HG03060 (cell line): ENCODE data around the gene PHLDA2.

Source experiments
- ATAC-seq: cut with Tn5 transposase; IDR thresholded peaks from one replicate; pipeline ENCODE4 v1.9.1; 2021; ENCODE audit warnings: low read depth, moderate number of reproducible peaks; ENCODE audit not compliant: unreplicated experiment

PHLDA2 gene

DNA sequence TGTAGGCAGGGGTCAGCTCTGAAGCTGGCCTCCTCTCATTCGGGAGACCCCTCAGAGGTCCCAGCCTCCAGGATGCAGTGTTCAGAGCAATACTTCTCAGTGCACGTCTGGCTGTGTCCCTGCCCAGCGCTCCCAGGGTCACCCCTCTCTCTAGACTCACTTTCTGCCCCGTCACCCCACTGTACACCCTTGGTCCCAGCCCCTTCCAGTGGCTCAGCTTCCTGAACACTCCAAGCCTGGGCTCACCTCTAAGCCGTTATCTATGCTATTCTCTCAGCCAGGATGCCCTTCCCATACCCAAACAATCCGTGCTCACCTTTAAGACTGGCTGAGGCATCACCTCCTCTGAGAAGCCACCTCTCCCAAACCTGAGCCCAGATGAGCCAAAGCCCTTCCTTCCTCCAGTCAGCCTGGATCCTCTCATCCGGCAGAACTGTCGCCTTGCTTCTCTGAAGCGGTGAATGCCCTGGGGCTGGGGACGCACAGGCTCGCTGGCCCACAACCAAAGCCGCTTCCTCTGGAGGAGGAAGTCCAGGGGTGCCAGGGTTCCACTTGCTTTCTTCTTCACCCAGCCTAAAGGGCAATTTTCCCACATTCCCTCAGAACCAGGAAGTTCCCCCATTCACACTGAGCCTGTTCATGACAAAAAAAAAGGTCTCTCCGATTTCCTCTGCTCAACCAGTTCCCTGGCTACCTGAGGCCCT, 30.0 kb downstream of the PHLDA2 start:
- ATAC-seq, result no peak

DNA sequence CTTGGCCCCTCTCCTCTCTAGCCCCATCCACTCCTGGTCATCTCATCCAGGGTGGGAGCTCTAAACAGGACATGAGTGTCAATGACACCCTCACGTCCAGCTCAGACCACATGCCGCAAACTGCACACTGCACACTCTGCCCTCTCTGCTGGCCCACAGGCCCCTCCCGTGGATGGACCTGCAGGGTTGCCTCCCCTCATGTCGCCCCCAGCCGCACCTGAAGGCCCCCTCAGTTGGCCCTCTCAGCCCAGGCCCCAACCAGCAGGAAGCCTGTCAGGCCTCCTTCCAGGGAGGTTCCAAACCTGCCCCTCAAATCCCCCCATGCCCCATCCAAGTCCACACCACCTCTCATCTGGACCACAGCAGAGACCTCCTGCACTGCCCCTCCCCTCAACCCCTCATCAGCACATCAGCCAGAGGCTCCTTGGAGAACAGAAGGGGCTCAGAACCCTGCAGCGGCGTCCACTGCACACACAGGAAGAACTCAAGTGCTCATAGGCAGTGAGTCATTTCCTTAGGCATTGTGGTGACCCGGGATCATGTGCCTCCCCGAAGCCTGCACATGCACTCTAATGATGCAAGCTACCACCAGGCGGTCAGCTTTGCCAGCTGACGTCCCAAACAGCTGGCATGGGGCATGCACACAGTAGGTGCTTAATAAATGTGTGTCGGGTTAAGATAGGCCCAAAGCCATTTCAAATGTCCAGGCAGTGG, 30.7 kb downstream of the PHLDA2 start:
- no peak for ATAC-seq

DNA sequence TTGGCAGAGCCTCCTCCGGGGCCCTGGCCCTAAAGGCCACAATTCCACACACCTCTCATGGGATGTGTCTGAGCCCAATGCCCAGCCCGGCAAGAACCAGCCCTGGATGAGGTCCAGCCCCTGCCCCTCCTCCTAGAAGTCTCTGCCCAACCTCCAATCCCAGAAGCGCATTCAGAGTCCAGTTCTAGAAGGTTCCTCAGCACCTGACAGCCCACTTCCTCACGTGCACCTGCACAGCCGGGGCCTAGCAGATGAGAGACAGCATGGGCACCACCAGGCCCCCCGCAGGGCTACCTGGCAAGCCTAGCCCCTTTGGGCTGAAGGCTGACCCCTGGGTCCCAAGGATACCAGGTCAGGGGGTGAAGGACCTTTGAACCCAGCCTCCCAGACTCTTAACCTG, 32.2 kb downstream of the PHLDA2 start:
- ATAC-seq, result no peak

DNA sequence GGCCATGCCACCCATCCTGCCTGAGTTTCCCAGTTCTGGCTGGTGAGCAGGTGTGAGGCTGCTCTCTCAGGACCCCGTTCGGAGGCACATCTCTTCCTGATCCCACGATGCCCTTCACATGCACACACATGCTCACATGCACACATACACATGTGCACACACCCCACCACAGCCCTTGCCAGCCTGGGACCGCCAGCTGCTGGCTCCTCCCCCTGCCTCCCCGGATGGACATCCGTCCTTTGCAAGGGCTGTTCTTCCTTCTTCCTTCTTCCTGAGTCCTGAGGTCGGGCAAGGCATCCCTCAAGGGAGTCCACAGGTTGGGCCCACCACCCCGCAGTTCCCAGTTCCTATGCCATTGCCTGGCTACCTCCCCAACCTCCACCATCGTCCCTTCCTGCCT, 33.2 kb downstream of the PHLDA2 start:
- no peak for ATAC-seq

DNA sequence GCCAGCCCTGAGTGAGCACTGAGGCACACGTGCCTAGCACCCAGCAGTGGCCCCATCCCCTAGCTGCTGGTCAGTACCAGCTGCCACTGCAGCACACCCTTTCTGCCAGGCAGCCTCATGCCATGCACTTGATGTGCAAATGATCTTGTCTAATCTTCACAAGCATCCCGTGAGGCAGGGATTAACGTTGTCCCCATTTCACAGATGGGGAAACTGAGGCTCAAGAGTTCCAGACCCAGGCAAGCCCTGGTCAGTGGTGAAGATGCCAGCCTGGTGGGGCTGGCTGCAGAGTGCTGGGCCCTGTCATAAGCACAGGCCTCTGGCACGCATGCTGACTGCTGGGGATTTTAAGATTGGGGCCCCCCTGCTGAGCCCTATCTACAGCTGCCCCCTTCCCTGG, 35.3 kb downstream of the PHLDA2 start:
- ATAC-seq, result no peak

DNA sequence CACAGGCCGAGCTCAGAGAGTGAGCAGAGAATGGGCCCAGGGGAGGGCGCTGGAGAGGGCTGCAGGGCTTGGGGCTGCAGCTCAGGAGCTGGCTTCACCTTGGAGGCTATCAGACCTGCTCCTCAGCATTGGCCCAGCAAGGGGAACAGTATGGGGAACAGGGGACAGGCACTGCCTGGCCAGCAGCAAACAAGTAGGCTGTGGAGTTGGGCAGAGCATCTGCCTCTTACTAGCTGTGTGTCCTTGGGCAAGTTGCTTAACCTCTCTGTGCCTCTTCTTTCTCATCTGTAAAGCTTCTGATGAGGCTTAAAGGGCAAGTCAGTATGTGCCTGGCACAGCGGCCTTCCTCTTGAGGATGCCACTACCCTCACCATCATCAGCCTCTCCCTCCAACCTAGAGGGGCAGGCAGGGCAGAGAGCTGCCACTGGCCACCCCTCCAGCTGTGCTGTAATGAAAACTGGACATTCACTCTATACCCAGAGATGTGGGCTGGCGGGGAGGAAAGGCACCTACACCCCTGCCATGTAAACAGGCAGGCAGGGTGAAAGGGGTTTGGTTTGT, 36.2 kb downstream of the PHLDA2 start:
- no peak for ATAC-seq

DNA sequence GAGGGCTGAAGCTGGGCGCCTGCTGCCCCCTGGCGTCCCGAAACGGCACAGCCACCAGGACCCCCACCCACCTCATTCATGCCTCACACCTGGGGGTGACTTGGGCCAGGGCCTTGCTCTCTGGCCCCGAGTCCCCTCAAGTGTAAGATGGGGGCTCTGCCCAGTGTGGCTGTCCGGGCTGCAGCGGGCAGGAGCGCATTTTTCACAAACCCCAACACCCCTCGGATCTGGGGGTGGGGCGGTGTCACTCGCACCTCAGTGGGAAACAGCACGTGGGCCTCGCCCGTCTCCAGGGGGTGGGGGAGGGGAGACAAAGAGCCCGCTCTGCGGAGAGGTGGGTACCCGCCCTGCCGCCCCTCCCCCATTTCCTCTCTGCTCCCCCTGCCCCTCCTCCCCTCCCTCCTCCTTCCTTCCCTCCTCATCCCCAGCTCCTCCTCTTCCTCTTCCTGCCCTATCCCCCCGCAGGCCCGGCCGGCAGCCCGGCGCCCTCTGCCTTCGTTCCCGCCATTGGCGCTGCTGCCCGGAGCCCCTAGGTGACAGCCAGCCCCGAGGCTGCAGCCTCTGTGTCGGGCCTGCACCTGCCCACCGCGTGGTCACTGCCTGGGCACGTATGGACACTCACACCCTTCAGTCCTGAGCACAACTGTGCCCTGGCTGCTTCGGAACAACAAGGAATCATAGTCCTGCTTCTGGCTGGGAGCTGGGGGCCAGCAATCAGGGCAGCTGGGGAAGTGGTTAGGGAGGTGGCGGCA, 36.8 kb downstream of the PHLDA2 start:
- no peak for ATAC-seq

DNA sequence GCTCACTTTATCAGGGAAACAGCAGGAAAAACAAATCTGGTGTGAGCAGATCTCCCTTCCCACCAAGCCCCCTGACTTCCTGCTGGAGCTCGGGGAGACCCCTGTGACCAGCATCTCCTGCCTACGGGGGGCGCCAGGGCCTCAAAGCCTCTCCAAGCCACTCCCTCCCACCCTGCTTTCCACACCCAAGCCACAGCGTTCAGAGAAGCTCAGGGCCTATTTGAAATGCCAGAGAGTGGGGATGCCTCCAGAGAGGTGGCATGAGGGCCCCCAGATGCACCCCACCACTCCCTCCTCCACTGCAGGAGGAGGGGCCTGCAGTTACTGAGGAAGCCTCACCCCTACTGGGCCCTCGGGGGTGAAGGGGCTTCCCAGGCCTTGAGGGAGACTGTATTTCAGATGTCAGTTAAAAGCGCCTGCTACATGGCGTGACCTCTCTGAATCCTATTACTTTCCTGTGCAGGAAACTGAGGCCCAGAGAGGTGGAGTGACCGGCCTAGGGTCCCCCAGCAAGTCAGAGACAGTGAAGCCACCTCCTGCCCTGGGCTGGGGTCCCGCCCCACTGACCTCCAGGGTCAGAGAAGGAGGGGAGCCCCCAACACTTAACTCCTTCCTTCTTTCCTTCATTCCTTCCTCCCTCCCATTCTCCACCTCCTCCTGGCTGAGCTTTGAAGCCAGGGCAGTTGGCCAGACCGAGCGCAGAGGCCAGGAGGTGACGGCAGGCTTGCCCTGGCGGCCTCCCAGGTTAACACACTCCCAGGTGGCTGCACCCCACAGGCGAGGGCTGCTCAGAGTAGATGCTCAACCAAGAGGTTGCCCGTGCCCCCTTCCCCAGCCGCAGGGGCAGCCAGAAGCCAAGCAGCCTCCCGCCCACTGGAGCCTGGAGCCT, 37.6 kb downstream of the PHLDA2 start:
- ATAC-seq, result no peak

DNA sequence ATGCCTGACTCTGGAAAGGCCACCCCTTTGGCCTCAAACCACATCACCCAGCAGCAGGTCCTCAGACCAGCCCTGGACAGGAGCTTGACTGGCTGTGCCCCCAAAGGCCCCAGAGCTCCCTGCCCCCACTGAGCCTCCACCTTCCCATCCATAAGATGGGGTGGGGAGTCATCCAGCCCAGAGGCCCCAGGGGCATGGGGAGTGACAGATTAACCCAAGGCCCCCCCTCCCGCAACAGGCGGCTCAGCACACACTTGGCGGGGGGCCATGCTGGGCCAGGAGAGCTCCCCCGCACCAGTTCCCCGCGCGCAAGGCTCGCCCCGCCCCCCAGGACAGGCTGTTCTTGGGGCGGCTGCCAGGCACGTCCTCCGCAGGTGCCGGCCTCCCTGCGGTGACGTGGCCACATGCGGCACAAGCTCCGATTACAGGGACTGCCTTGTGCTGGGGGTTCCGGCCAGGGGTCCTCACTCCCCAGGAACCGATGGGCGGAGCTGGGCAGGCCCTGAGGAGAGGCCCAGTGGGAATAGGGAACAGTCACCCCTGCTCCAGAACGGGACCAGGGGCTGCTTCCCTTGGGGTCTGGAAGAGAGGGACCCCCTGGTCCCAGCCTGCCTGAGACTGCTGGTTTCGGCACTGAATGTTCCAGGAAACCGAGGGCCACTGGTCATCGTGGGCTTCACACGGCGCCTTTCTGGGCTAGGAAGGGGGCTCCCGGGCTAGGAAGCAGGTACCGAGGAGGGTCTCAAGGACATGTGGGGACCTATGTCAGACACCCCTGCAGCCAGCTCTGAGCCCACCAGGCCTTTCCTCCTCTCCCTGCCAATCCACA, 38.5 kb downstream of the PHLDA2 start:
- no peak for ATAC-seq

DNA sequence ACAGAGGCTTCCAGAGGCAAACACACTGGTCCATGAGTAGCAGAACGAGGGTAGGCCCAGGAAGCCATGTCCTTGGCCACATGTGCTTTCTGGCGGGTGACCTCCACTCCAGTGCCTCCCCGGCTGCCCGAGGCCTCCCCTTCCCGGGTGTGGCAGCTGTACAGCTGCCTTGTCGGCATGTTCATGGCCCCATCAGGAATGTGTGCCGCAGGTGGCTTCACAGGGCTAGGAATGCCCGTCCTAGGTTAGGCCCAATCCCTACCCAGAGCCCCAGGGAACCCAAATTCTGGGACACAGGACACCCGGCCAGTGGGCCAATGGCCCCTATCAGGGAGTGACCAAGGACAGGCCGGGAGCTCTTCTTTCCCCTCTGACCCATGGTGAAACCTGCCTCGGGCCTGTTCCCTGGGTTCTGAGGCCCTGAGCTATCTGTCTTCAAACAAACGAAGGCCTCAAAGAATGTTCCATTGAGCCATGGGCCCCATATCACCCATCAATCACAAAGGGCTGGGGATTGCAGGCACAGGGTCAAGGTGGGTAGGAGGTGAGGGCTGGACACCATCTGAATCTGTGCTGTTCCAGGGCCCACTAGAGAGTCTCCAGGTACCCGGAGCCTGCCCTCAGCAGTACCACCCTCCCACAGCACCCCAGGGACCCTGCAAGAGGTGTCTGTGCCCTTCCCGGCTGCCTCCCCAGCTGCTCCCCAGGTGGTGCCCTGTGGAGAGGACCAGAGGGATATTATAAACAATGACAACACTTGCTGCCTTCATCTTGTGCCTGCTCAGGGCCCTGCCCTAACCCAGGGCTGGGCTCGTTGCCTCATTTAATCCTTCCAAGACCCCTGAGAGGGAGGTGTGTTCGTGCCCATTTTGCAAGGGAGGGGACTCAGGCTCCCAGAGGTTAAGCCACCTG, 39.6 kb downstream of the PHLDA2 start:
- ATAC-seq, result no peak

DNA sequence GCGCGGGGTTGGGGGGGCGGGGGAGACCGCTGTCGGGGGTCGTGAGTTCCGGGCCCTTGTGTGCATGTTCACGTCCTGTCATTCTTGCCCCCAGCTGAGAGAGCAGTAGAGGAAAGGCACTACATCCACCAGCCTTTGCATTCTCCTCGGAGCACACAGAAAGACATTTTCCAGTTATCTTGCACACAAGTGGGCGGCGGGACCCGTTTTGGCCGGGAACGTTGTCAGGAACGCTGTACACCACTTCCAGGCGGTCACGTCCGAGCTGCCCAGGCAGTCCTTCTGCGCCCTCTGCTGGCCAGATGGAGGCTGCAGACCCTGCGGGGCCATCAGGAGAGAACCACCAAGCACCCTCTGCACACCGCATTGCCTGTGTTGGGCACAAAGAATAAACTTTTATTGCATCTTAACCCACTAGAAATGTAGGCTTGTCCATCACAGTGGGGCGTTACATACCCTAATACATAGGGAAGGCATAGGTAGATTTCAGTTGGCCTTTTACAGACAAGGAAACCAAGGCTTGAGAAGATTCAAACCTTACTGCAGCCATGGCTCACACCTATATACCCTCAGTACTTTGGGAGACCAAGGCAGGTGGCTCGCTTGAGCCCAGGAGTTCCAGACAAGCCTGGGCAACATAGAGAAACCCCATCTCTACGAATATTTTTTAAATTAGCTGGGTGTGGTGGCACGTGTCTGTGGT, 40.8 kb downstream of the PHLDA2 start:
- ATAC-seq, result no peak

DNA sequence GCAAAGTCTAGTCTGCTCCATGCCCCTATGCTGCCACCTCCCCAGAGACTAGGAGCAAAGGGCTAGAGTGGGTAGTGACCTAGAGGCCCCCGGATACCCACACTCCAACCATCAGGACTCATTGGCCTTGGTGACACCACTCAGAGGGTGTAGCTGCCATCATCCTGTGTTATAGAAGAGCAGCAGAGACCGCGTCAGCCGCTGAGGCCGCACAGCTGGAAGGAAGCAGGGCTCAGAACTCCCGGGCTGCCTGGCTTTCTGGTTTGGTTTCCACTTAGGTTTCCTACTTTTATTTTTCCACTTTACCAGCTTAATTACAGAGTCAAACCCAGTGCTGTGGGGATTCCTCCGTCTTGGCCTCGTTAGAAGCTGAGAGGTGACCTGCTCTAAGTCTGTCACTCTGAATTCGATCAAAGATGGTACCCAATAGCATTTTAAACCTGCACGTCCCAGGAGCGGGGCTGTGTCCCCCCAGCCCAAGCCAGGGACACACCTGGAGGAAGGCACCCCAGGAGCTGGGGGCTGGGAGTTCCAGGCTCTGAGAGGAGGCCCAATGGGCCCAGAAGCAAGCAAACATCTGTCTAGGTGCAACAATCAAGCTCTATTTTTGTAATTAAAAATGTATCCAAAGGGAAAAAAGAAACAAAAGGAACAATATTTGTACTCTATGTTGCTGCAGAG, 41.6 kb downstream of the PHLDA2 start:
- ATAC-seq, result no peak

DNA sequence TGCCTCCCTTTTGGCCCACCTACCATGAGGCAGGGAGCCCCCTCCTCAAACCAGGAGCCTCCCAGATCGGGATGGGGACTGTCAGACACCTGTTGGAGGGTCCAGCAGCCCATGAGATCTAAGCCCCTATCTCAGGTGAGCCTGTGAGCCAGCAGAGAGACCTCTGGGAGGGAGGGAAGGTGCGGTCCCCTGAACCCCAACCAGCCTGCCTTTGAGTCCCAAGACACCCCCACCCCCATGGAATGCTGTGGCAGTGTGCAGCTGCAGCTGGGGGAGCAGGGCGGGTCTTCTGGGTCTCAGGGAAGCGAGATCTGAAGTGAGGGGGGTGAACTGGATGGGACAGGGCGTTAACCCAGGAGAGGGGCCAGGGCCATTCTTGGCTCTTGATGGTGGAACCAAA, 42.3 kb downstream of the PHLDA2 start:
- no peak for ATAC-seq

DNA sequence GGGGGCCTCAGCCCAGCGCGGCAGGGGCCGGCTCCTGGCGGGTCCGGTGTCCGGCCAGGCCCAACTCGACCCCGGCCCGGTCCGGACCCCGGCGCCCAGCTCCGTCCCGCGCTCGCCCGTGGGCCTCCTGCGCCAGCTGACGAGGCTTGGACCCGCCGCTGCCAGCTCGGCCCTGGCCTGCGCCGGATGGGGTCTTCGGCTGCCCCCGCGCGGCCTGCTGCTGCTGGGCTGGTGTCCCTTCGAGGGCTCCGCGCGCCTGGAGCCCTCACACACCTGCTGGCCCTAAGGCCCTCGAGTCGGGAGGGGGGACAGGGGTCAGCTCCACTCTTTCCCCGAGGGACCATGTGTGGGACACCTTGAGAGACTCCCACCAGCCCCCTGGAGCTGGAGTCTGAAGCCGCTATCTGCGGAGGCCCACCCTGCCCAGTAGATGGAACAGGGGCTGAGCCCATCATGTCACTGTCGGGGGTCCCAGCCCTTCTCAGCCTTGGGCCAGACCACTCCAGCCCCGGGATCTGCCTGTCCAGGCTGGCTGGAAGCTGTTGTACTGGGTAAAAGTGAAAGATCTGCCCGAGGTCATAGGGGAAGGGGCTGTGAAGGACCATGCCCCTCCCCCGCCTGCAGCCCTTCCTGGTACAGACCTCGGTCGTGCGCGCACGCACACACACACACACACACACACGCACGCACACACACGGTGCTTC, 42.9 kb downstream of the PHLDA2 start:
- no peak for ATAC-seq

DNA sequence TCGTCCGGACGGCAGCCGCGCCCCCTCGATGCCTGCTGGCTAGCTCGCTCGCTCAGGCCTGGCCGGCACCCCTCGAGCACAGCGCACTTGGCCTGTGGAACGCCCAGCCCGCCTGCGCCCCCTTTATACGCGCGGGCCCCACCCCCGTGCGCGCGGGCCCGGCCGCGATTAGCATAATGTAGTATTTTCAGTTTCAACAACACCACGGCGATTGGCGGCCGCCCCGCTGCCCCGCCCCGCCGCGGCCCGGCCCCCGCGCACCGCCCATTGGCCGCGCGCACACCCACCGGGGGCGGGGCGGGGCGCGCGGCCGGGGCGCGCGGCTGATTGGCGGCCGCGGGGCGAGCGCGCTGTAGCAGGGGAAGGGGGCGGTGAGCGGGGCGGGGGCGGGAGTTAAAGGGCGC, 43.5 kb downstream of the PHLDA2 start, which contains the start of gene CDKN1C:
CDKN1C (minus strand) TSS at position 98 of the 404 bp plus-strand sequence. CDS start 319 bp downstream, outside the sequence.
- peak; percentile 30 for ATAC-seq

DNA sequence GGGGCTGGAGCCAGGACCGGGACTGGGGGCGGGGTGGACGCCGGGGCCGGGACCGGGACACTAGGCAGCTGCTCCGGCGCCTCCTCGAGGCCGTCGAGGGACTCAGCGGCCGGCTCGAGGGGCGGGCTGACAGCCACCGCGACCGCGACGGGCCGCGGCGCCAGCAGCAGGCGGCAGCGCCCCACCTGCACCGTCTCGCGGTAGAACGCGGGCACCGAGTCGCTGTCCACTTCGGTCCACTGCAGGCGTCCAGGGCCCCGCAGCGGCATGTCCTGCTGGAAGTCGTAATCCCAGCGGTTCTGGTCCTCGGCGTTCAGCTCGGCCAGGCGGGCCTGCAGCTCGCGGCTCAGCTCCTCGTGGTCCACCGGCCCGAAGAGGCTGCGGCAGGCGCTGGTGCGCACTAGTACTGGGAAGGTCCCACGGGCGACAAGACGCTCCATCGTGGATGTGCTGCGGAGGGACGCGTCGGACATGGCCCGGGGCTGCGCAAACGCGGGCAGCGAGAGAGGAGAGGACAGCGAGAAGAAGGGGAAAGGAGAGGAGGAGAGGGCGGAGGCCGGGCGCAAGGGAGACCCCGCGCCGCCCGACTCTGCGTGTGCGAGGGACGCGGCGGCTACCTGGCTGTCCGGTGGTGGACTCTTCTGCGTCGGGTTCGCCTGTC, 44.1 kb downstream of the PHLDA2 start:
- ATAC-seq, result peak; percentile 11
